Stimulated activated CD4-positive, alpha-beta T cell treated with anti-CD3 and anti-CD28 coated beads, Interleukin-1b, Interleukin-23, amount 100 ng/mL, for 48 hours (primary cell): ENCODE results near the gene KRTAP9-8.
"Not testable (repeated sequence)": the region's sequence is repeated elsewhere in the genome, so short reads cannot be mapped to it uniquely, and the experiment has no call there.

Source experiments
- DNase-seq: peaks from one replicate; pipeline ENCODE4 v3.0.0-alpha.2; 2020

The KRTAP9-8 gene

GRCh38 chr17:41256291-41256685 lies 18.5 kb downstream of the KRTAP9-8 start:
- no peak for DNase-seq

- DNase-seq = no peak
These were observed 20.6 kb downstream of the KRTAP9-8 start for GRCh38 chr17:41258406-41258805.

GRCh38 chr17:41263212-41263611 lies 25.4 kb downstream of the KRTAP9-8 start:
- no peak for DNase-seq

GRCh38 chr17:41264599-41264998 lies 26.8 kb downstream of the KRTAP9-8 start:
- DNase-seq = no peak

GRCh38 chr17:41265078-41265477 lies 27.3 kb downstream of the KRTAP9-8 start, which contains the start of gene KRTAP9-6:
Gene KRTAP9-6 (plus strand): TSS chr17:41265378. CDS start chr17:41265378, 0 bp downstream.
- no peak for DNase-seq

- DNase-seq = no peak
These were observed 29.9 kb downstream of the KRTAP9-8 start for GRCh38 chr17:41267711-41268110.

- DNase-seq = not testable (repeated sequence)
These were observed 33.5 kb downstream of the KRTAP9-8 start for GRCh38 chr17:41271323-41271722.

- DNase-seq = no peak
These were observed 34.1 kb downstream of the KRTAP9-8 start for GRCh38 chr17:41271858-41272257.

GRCh38 chr17:41275648-41276190 lies 37.9 kb downstream of the KRTAP9-8 start, which contains the start of gene KRTAP9-7:
Gene KRTAP9-7 (plus strand): TSS chr17:41275698. CDS start chr17:41275698, 0 bp downstream.
- not testable (repeated sequence) for DNase-seq

- no peak for DNase-seq
These were observed 40.6 kb downstream of the KRTAP9-8 start for GRCh38 chr17:41278176-41278955.

- no peak for DNase-seq
These were observed 46.2 kb downstream of the KRTAP9-8 start for GRCh38 chr17:41284043-41284442.

- DNase-seq = no peak
These were observed 46.7 kb downstream of the KRTAP9-8 start for GRCh38 chr17:41284546-41284945.

GRCh38 chr17:41287050-41287449 lies 49.3 kb downstream of the KRTAP9-8 start:
- no peak for DNase-seq
